NCI-H2171 (cell line): ENCODE results near the gene EXOC3L1.

Experiments
- DNase-seq: peaks from one replicate; lab custom pipeline; 2025; lab: John Stamatoyannopoulos, UW

EXOC3L1 gene

GRCh38 chr16:67180166-67180565 is 9.8 kb downstream of the EXOC3L1 start:
- no peak for DNase-seq

DNA sequence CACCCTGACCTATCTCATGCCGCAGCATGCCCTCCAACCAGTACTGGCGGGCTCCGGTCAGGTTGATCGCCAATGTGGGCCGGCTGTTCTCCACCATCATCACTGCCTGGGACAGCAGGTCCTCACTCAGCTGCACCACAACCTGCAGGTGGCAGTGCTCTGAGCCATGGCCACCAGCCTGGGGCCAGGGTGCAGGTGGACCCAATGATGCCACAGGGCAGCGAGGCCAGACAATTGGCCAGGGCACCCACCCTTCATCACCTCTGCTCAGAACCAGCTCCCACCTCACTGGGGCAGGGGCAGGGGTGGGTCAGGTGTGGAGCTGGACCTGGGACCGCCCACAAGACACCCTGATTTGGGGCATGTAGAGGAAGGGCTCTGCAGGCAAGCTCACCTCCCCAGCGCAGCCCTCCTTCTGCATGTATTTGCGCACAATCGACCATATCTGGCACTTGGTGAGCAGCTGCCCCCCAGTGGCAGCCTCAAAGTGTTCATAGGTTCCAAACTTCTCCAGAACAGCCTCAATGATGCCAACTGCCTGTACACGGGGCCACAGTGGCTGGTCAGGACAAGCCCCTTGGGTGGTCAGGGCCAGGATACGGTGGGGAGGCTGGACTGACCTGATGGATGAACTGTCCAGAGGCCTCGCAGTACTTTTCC is 10.4 kb downstream of the EXOC3L1 start:
- no peak for DNase-seq

GRCh38 chr16:67177743-67178699 is 11.9 kb downstream of the EXOC3L1 start:
- DNase-seq: peak; percentile 90

DNA sequence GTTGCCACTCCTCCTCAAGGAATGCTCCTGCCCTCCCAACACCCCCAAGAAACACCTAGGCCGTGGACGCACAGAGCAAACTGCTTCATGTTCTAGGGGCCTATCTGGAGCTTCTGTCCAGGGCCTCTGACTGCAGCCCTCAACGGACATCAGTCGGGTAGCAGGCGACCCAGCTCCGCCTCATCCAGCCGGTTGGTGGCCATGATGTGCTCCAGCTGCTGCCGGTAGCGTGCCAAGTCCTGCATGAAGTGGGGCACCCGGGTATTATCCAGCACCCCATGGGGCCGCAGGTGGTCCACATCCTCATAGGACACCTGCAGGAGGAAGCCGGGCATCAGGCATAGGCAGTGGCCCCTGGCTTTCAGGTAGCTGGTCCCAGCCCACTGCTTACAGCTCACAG is 13.3 kb downstream of the EXOC3L1 start:
- DNase-seq: no peak

GRCh38 chr16:67174706-67175231 is 15.2 kb downstream of the EXOC3L1 start:
- no peak for DNase-seq

DNA sequence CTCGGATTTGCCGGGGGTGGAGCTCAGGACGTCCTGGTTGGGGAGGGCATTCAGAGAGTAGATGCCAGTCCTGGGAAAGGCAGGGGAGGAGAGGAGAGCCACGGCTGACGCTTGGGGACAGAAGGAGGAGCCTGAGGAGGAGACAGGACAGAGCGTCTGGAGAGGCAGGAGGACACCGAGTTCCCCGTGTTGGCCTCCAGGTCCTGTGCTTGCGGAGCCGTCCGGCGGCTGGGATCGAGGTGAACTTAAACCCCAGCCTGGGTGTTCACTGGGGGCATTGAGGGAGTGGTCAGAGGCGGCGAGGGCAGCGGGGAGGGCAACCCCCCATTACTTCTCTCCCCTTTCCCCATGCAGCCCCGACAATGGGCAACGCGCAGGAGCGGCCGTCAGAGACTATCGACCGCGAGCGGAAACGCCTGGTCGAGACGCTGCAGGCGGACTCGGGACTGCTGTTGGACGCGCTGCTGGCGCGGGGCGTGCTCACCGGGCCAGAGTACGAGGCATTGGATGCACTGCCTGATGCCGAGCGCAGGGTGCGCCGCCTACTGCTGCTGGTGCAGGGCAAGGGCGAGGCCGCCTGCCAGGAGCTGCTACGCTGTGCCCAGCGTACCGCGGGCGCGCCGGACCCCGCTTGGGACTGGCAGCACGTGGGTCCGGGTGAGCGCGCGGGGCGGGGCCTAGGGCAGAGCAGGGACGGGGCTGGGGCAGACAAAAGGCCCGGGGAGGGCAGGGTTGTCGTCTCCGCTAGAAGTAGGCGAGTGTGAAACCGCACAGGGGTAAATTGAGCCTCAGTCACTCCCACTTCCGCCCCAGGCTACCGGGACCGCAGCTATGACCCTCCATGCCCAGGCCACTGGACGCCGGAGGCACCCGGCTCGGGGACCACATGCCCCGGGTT is 15.9 kb downstream of the EXOC3L1 start:
- DNase-seq: peak; percentile 75

- DNase-seq: no peak
Observed at GRCh38 chr16:67173323-67173722, 16.6 kb downstream of the EXOC3L1 start.

GRCh38 chr16:67170949-67171649 is 18.8 kb downstream of the EXOC3L1 start:
- no peak for DNase-seq

DNA sequence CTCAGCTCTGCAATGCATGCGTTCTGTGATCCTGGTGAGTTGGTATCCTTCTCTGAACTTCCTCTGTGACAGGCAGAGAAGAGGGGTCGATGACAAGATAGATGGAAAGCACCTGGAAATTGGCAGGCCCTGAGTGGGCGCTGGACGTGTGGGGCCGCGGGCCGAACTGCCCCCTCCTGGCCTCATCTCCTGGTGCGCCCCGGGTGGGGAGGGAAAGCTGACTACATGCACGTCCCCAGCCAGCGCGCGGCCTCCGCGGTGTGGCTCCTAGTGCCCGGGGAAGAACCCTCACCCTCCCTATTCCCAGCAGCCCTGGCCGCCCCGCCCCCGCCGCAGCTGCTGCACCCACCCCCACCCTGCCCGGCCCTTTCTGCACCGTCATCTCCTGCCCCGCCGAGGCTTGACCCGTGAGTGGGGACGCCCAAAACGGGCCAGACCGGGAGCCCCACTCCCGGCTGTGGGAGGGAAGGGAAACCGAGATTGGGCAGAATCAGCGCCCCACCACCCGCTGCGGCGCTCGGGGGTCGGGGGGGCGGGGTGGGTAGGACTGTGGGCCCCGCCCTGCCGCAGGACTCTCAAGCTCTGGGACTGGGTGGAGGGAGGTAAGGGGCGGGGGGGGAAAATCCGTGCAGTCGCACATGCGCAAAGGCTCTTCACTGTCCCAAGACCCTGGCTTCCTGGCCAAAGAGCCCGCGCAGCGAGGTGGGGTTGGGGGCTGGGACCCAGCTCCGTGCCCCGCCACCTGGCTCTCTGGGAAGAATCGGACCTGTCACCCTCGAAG is 19.6 kb downstream of the EXOC3L1 start, which contains the start of gene NOL3:
NOL3 (plus strand) TSS at position 371 of the 781 bp plus-strand sequence.
- DNase-seq: peak; percentile 41

GRCh38 chr16:67169642-67170167 is 20.2 kb downstream of the EXOC3L1 start:
- DNase-seq: no peak

DNA sequence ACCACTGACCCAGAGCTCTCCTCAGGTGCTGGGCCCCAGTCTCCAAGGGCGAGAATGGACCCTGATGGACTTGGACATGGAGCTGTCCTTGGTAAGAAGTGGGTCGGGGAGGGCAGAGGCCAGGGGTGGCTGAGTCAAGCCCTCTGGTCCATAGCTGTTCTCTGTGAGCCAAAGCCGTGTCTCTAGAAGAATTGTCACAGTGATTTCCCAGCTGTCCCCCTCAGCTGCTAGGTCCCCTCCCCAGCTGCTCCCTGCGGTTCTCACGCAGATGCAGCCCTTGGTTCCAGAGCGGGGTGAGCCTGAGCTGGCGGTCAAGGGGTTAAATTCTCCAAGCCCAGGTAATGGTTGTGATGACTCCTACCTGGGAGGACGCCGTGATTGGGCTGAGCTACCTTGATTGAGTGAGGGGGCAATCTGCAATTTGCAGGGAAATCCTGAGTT is 20.9 kb downstream of the EXOC3L1 start:
- no peak for DNase-seq

DNA sequence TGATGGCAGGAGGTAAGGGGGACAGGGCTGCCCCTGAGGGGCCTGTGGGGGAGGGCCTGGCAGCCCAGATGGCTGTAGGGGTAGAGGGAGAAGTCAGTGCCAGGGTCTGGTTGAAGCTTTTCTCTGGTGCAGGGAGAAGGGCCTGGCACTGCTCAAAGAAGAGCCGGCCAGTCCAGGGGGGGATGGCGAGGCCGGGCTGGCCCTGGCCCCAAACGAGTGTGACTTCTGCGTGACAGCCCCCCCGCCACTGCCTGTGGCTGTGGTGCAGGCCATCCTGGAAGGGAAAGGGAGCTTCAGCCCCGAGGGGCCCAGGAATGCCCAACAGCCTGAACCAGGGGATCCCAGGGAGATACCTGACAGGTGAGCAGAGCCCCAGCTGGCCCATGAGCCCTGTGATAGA is 22.3 kb downstream of the EXOC3L1 start:
- no peak for DNase-seq

- no peak for DNase-seq
Observed at GRCh38 chr16:67166598-67167168, 23.3 kb downstream of the EXOC3L1 start.

DNA sequence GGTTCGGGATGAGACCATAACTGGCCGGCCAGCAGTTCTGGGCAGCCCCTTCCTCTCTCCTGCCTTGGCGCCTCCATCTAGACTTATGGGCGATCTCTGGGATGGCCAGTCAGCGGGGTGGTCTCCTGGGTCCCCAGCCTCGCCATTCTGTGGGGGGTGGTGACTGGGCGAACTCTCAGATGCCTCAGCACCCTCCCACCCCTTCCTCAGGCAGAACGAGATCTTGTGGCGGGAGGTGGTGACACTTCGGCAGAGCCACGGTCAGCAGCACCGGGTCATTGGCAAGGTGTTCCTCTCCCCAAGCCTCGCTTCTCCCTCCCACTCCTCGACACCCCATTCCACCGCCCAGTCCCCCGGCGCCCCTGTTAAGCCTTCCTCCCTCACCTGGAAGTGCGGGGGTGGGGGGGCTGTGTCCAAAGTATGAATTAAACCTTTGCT is 23.8 kb downstream of the EXOC3L1 start:
- no peak for DNase-seq

- no peak for DNase-seq
Observed at GRCh38 chr16:67165121-67166078, 24.5 kb downstream of the EXOC3L1 start.

DNA sequence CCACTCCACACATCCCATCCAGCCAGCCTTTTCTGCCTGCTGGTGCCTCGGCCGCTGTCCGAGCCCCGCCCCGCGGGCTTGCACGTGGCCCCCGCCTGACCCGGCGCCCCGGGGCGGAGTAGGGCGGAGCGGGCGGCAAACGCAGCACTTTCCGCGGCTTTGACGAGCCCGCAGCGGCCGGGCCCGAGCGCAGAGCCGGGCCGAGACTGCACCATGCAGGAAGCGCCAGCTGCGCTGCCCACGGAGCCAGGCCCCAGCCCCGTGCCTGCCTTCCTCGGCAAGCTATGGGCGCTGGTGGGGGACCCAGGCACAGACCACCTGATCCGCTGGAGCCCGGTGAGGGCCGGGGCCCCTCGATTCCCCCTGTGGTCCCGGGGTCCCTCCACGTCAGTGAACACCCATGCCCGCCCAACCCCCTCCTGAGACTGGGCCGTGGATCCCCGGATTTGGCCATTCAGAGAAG is 25.3 kb downstream of the EXOC3L1 start, which contains the start of gene HSF4:
HSF4 (plus strand) TSS at position 147 of the 463 bp plus-strand sequence; CDS start at position 214, 67 bp downstream.
- DNase-seq: no peak

DNA sequence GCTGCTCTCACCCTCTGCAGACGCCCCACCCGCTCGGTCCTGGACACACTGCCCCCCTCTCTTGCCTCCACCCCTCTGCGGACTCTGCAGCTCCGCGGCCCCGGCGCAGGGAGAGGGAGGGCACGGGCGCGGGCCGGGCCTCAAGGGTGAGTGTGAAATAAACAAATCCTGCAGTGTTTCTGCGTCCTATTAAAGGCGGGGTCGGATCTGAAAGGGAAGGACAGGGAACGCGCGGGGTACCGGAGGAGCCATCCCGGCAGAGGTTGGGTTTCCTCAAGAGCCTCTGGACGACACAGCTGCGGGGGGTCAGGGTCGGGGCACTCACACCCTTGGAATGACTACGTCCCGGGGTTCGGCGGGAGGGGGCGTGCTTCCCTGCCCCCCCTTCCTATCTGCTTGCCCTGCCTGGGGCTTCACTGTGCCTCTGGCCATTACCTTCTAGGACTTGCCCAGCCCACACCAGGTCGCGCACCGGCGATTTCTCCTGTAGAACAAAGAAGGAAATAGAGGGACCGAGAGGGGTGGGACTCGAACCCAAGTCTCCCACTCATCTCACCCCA is 25.9 kb downstream of the EXOC3L1 start:
- no peak for DNase-seq
